HG03432 (cell line): ENCODE data around the gene EIF4G3.
A peak's percentile ranks its signal among the peaks of the same experiment; 100 is the strongest.
"Not testable (repeated sequence)": the region's sequence is repeated elsewhere in the genome, so short reads cannot be mapped to it uniquely, and the experiment has no call there.

Experiments
- ATAC-seq: cut with Tn5 transposase; IDR thresholded peaks from one replicate; pipeline ENCODE4 v1.9.1; 2021; ENCODE audit warnings: mild to moderate bottlenecking, moderate library complexity; ENCODE audit not compliant: unreplicated experiment

Gene EIF4G3

DNA sequence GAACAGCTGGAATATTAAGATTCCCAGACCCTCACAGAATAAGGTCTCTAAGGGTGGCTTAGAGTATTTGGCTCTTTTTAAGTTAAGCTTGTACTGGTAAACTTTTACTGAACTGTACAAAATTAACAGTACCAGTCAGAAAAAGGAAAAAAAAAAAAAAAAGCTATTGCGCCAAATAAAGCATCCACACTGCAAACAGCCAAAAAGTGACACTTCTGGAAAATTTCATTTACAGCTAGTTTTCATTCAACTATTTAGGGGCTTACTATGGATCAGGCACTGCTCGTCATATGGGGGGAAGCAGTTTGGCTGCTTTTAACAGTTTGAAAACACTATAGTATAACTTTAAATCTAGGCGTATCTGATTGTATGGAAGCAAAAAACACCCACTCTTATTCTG is 139.6 kb downstream of the EIF4G3 start:
- no peak for ATAC-seq

DNA sequence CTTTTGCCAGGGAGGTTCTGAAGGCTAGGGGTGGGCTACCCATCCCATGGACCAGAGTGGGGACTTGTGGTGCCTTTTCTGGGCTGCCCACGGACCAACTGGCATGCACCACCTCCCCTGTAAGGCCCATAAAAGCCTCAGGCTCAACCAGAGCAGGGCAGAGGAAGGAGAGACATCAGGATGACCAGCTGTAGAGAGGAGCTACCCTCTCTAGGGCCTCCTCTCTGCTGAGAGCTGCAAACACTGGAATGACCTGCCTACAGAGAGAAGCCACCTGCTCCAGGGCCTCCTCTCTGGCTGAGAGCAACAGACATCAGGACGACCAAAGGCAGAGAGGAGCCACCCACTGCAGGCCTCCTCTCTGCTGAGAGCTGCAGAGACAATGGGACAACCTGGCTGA is 140.9 kb downstream of the EIF4G3 start:
- no peak for ATAC-seq

DNA sequence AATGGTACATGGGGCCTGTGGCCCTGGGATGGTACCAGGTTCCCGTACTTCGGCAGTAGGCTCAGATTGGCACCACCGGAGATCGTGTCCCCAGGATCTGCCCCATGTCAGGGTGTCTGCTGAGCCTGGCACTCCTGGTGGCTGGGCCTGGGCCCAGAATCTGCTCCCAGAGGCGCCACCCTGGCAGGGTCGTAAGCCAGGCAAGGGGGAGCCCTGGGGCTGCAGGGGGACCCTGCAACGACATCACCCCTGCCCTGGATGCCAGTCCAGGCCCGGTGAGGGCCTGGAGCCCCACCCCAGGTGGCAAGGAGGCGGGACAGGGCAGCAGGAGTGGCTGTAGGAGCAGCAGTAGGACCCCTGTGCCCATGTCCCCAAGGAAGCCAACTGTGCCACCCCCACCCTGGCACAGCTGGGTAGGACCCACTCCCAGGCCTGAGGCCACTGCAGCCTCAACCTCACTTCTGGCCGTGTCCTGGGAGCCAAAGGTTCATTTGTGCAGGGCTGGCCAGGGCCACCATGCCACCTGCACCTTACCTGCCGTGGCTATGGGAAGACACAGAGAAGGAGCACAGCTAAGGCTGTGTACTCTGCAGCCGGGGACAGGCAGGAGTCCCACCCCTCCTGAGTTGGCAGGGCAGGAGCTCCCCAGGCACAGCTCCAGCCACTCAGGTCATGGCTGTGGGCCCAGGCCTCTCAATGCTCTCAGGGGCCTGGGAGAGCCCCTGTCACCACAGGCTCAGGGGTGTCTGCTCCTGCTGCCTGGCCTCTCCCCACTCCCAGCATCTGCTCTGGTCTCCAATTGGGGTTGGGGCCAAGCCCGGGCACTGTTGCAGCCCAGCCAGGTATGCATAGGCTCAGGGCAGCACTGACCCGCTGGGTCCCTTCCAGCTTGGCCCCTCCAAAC is 141.7 kb downstream of the EIF4G3 start:
- no peak for ATAC-seq

DNA sequence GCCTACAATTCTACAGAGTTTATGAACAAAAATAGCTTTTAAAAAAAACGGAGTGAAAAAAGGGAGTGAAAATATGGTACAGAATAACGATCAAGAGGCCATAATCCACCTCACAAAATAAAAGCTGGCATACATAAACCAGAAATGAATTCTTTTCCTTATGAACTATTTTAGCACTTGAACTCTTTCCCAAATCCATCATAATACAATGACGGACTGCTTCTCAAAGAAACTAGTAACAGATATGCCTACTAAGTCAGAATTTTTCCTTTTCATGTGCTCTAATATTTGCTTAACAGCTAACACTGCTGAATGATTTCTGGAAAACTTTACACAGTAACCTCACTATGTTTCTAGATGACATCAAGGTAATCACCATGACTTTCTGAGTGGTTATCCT is 144.0 kb downstream of the EIF4G3 start:
- ATAC-seq, result no peak

DNA sequence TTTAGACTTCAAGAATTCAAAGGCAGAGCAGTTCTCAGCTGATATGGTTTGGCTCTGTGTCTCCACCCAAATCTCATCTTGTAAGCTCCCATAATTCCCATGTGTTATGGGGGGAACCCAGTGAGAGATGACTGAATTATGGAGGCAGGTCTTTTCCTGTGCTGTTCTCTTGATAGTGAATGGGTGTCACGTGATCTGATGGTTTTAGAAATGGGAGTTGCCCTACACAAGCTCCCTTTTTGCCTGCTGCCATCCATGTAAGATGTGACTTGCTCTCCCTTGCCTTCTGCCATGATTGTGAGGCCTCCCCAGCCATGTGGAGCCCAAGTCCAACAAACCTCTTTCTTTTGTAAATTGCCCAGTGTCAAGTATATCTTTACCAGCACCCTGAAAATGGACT is 146.5 kb downstream of the EIF4G3 start:
- ATAC-seq, result no peak

DNA sequence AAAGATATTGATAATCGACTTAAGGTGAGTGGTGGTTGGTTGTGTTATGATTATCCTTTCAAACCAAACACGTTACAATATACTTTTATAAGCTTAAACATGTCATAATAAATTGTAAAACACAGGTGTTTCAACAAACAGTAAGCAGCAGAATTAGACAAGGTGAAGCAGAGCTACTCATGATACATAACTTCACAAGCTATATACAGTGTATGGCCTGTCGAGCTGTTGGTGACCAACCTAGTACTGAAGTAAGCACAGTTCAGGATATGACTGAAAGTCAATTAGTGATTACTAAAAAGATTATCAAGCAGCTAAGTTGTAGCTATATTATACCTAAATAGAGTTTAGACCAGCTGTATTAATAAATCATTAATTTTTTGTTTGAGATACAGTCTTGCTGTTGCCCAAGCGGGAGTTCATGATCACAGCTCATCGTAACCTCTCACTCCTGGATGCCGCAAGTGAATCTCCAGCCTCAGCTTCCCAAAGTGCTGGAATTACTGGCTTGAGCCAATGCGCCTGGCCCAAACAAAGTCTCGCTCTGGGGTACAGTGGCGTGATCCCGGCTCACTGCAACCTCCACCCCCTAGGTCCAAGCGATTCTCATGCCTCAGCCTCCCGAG is 148.1 kb downstream of the EIF4G3 start:
- ATAC-seq, result no peak

DNA sequence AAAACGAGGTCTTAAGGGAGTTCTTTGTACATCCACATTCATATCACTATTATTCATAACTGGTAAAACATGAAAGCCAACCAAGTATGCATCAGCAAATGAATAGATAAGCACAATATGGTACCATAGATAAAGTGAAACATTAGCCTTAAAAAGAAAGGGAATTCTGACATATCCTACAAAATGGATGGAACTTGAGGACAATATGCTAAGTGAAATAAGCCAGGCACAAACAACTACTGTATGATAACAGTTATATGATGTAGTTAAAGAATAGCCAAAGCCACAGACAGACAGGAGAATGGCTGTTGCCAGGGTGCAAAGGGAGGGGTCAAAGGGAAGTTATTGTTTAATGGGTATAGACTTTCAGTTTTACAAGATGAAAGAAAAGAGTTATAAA is 148.9 kb downstream of the EIF4G3 start:
- no peak for ATAC-seq

DNA sequence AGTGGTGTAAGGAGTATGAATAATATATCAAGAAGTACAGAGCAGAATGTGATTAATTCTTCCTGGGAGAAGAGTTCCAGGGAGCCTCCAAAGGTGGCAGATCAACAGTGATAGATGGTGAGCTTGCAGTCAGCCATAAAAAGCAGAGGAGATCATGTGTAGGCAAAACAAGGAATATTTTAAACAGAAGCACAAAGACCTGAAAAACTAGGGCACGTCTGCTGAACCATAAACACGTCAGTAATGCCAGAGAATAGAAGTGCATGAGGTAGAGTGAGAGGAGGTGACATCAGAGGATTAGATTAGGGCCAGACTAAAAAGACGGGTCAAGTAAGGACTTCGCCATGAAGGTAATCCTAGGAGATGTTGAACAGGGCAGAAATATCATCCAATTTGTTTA is 151.8 kb downstream of the EIF4G3 start:
- ATAC-seq, result no peak

DNA sequence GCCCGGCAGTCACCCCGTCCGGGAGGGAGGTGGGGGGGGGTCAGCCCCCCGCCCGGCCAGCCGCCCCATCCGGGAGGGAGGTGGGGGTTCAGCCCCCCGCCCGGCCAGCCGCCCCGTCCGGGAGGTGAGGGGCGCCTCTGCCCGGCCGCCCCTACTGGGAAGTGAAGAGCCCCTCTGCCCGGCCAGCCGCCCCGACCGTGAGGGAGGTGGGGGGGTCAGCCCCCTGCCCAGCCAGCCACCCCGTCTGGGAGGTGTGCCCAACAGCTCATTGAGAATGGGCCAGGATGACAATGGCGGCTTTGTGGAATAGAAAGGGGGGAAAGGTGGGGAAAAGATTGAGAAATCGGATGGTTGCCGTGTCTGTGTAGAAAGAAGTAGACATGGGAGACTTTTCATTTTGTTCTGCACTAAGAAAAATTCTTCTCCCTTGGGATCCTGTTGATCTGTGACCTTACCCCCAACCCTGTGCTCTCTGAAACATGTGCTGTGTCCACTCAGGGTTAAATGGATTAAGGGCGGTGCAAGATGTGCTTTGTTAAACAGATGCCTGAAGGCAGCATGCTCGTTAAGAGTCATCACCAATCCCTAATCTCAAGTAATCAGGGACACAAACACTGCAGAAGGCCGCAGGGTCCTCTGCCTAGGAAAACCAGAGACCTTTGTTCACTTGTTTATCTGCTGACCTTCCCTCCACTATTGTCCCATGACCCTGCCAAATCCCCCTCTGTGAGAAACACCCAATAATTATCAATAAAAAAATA is 152.4 kb downstream of the EIF4G3 start:
- not testable (repeated sequence) for ATAC-seq

DNA sequence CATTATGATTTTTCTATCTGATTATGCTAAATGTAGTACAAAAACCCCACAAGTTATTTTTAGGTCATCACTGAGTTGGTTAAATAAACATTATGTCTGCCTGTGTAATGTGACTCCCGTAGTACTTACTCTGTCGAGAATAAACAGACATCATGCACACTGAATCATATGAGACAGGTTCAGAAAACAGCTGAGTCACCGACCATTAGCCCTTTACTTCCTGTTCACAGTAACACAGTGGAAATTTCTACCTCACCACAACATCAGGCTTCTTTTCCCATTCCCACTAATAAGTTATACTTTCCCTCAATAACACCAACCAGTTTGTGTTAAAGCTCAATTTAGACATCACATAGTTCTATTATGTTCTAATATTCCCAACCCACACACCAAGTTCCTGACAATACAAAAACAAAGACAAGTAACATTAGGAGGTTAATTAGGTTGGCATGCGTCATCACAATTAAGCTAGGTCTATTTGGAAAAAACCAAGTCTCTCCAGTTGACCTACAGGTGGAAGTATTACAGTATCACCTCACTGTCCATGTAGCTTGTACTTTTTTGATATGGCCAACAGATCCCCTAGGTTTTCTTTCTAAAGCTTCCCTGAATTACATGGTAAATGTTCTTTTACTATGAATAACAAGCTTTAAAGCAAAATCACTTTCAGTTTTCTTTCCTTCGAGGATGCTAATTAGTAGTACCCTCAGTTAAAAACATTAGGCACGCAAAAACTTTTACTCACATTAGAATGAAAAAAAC is 154.2 kb downstream of the EIF4G3 start:
- ATAC-seq, result peak; percentile 89

DNA sequence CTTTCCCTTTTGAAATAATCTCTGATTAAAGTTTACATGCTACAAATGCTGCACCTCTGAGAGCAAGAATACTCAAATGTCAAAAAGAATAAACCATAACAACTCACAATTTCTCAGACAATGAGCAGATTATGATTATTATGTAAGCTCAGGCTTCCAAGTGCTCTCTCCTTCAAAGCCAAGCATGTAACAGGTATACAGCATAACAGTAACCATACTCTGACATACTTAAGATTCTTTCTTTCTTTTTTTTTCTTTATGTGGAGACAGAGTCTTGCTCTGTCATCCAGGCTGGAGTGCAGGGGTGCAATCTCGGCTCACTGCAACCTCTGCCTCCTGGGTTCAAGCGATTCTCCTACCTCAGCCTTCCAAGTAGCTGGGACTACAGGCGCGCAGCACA is 155.4 kb downstream of the EIF4G3 start:
- no peak for ATAC-seq

DNA sequence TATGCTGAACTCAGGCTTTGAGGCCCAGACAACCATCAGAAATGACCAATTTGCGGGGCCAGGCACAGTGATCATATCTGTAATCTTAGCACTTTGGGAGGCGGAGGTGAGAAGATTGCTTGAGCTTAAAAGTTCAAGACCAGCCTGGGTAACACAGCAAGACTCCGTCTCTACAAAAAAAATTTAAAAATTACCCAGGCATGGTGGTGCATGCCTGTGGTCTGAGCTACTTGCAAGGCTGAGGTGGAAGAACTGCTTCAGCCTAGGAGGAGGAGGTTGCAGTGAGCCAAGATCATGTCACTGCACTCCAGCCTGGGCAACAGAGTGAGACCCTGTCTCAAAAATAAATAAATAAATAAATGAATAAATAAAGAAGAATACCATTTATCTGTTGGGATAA is 156.5 kb downstream of the EIF4G3 start:
- no peak for ATAC-seq

DNA sequence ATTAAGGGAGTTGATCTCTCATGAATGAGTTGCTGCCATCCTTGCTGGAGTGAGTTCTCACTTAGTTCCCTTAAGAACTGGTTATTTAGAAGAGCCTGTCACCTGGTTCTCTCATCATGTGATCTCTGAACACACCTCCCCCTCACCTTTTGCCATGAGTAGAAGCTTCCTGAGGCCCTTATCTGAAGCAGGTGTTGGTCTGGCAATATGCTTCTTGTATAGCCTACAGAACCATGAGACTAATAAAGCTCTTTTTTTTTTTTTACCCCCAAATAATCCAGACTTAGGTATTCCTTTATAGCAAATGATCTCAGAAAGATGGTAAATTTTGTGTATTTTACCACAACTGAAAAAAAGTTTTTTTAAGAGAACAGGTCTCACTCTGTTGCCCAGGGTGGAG is 158.0 kb downstream of the EIF4G3 start:
- no peak for ATAC-seq

DNA sequence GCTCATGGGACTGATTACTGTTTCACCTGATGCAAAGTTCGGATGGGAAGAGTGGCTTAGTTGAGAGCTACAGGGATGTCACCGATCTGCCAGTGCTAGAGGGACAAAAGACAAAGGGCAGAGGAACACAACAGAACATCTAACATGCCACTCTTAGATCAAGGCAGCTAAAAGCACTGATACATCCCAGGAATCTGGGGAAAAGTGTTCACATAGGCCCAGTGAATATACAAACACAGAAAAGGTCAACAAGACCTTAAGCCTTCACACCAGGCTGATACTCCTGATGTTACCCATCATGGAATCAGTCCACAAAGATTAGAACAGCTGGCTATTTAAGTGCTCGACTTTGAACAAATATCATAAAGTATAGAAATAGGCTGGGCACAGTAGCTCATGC is 163.2 kb downstream of the EIF4G3 start:
- ATAC-seq, result no peak

DNA sequence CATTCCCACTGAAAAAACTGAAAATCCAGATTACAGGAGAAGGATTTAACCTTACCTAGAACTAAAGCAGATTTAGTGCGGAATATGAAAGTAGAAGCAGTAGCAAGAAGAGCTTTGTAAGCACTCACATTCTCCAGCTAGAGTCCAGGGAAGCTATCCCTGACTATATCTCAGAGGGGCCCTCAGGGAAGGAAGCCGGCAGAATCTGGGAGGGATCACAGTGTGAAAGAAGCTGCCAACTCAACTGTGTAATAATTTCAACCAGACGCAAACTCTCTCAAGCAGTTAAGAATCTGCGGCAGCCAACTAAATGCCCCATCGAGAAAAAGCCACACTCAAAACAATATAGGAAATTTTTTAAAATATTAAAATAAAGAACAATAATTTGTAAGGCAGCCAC is 163.8 kb downstream of the EIF4G3 start:
- ATAC-seq, result no peak

DNA sequence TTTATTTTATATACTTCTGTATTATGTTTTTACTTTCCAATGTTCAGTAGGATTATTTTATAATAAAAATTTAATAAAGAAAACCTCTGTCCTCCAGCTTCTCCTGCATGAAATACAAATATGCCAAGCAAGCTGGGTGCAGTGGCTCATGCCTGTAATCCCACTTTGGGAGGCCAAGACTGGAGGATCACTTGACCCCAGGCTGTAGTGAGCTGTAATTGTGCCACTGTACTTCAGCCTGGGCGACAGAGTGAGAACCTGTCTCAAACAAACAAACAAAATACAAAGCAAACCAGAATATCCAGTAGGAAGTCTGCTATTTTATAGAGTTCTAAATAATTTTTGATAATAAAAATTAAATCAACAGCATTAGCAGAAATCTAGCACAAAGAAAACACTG is 168.8 kb downstream of the EIF4G3 start:
- no peak for ATAC-seq

DNA sequence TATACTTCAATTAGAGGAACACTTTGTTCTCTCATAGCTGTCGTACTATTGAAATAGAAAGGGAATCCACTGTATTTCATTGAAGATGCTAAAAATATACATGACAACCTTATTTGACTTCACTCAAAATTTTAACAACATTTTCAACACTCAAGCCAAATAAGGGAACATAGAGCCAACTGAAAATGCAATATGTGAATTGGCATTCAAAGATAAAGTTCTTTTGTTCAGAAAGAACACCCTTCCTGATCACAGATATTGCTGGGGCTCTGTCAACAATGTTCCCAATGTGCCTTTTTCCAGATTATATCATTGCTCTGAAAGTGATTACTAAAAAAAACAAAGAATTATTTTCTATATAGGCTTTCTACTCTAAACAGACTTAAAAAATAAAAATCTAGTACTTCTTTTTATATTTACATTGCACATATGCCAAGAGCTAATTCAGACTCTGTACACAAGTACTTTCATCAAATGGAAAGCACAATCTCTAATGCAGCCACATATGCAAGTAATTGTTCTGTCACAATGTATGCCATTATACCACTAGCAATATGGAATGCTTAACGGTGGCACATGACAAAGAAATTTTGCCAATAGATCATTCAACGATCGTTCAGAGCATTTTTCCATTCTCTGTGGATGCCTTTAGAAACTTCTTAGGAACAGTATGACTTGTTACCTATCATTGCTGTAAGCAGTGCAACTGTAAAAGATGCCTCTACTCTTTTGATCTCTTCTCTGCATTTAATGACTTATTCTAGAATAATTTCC is 171.0 kb downstream of the EIF4G3 start:
- ATAC-seq, result no peak

DNA sequence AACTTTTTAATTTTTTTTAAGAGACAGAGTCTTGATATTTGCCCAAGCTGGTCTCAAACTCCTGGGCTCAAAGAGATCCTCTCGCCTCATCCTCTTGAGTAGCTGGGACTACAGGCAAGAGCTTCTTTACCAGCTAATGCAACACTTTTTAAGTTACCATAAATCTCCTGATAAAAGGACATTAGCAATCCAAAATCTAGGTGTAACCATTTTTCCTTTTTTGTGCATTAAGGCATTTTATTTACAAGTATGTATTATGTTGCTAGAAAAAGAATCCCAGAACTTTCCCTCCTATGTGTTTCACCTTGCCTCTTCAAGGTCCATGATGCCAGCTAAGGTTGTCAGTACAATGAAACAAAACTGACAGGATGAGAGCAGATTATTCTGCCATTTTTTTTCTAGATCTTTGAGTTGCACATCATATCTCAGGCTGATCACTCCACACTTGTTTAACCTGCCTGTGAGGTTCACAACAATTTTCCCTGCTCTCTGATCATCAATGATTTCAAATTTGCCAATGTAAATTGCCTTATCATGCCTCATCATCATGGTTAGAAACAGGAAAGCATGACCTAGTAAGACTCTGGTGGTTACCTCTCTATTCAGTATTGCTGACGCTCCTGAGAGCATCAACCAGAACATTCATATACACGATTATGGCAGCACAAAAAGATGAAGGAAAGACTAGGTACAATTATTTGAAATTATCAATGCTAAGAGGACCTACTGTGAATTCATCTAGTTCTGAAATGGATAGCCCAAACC is 173.2 kb downstream of the EIF4G3 start:
- ATAC-seq, result no peak

DNA sequence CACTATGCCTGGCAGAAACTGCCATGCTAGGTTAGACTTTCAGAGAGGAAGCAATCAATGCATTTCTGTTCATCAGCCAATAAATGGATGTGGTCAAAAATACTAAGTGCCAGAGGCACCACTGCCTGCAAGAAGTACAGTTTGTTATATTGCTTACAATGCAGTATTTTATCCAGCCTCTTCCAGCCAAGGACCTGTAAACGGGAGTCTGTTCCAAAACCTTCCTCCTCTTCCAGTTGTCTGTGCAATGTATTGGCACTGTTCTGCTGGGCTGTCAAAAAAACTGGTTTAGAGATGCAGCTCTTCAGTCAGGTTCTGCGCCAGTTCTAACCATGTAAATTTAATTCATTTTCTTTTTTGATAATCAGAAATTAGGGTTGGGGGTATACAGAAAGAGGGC is 175.7 kb downstream of the EIF4G3 start:
- ATAC-seq, result no peak

DNA sequence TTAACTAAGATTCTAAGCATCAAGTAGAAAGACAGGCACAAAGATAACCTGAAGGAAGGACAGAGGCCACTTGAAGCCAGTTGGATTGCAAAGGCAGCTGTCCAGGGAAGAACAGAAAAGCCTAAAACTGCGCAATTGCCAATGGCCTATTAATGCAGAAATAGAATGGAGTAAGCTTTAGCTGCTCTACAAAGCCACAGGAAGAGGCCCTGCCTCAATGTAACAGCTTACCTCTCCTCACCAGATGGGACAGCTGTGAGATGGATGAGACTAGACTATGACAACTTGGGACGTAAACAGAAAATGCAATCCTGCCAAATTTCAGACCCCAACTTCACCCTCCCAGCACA is 176.5 kb downstream of the EIF4G3 start:
- ATAC-seq, result no peak
